H1 (cell line): ENCODE measurements around the gene ASGR2. TPM values are rescaled to one million over a fixed set of nuclear protein-coding genes. Genes with fewer than 3 reads are reported as not detected.
"Not testable (repeated sequence)": the region's sequence is repeated elsewhere in the genome, so short reads cannot be mapped to it uniquely, and the experiment has no call there.

Experiments used
- CTCF ChIA-PET: fragments of 300-600 bp; sonication (Branson Sonifier 250); formaldehyde crosslinking; loops from one replicate; lab custom pipeline; 2021; ENCODE audit not compliant: partially characterized antibody; lab: Charles Lee
- POLR2A ChIA-PET: fragments of 300-600 bp; sonication (Branson Sonifier 250); formaldehyde crosslinking; loops from one replicate; lab custom pipeline; 2021; ENCODE audit warnings: inconsistent platforms; ENCODE audit not compliant: partially characterized antibody; lab: Charles Lee
- DNase-seq, 2 experiments: peaks; one replicate each; pipeline versions ENCODE4 v3.0.0 to v3.0.0-alpha.2; 2010 to 2022; ENCODE audit warnings: low spot score in 2 of 2, low read depth in 1 of 2, mixed read lengths in 1 of 2
- FAIRE-seq: peaks from 2 replicates; lab custom pipeline; 2011; peaks lifted over from hg19 to GRCh38; lab: Jason Lieb, UNC
- H2AFZ ChIP-seq: 2 replicates; pipeline ENCODE4 v1.8.1; 2012; ENCODE audit warnings: low read length, inconsistent platforms
- H2AK5ac ChIP-seq: 2 replicates; pipeline ENCODE4 v1.6.1; 2013; ENCODE audit warnings: low read depth, low read length
- H2BK120ac ChIP-seq: replicated peaks from 2 replicates; pipeline ENCODE3; 2013; ENCODE audit warnings: low read depth, low read length, inconsistent platforms
- H2BK12ac ChIP-seq: 2 replicates; pipeline ENCODE4 v1.6.1; 2013; ENCODE audit warnings: low read depth, low read length
- H2BK15ac ChIP-seq: 2 replicates; pipeline ENCODE4 v1.6.1; 2013; ENCODE audit warnings: low read length
- H2BK20ac ChIP-seq: 2 replicates; pipeline ENCODE4 v1.6.1; 2013; ENCODE audit warnings: low read length
- H2BK5ac ChIP-seq: 2 replicates; pipeline ENCODE4 v1.6.1; 2013; ENCODE audit warnings: low read depth, low read length
- H3K14ac ChIP-seq: 2 replicates; pipeline ENCODE4 v1.6.1; 2013; ENCODE audit warnings: inconsistent platforms; ENCODE audit not compliant: insufficient read length
- H3K18ac ChIP-seq: 2 replicates; pipeline ENCODE4 v1.6.1; 2013; ENCODE audit warnings: low read length; ENCODE audit errors: extremely low read depth
- H3K23ac ChIP-seq: 2 replicates; pipeline ENCODE4 v1.6.1; 2013; ENCODE audit warnings: inconsistent platforms; ENCODE audit not compliant: insufficient read length
- H3K23me2 ChIP-seq: 2 replicates; pipeline ENCODE4 v1.6.1; 2013; ENCODE audit warnings: low read depth, low read length
- H3K27ac ChIP-seq: 2 replicates; pipeline ENCODE4 v1.6.1; 2011; ENCODE audit warnings: low read depth, low read length, inconsistent platforms
- H3K27me3 ChIP-seq, 4 experiments: replicated peaks in 1 of 4; 1 replicate in 1 of 4; 2 replicates in 3 of 4; pipeline versions ENCODE4 v1.6.1 to v1.8.1; 2011 to 2013; ENCODE audit warnings: low read length in 3 of 4, mild to moderate bottlenecking in 3 of 4, inconsistent platforms in 2 of 4, mixed read lengths in 2 of 4, moderate library complexity in 1 of 4; ENCODE audit not compliant: control insufficient read depth in 3 of 4, insufficient read depth in 3 of 4; ENCODE audit errors: extremely low read depth in 1 of 4
- H3K36me3 ChIP-seq, 4 experiments: 2 replicates each; pipeline versions ENCODE4 v1.6.1 to v1.8.1; 2011 to 2013; ENCODE audit warnings: mild to moderate bottlenecking in 4 of 4, low read length in 3 of 4, moderate library complexity in 2 of 4, control low read depth in 1 of 4, inconsistent platforms in 1 of 4; ENCODE audit not compliant: insufficient read depth in 4 of 4, control insufficient read depth in 2 of 4
- H3K4ac ChIP-seq: replicated peaks from 2 replicates; pipeline ENCODE3; 2013; ENCODE audit warnings: low read length, low read depth, mixed read lengths, inconsistent platforms; ENCODE audit not compliant: insufficient read length
- H3K4me1 ChIP-seq, 4 experiments: replicated peaks in 1 of 4; 1 replicate in 1 of 4; 2 replicates in 3 of 4; pipeline versions ENCODE4 v1.6.1 to v1.8.1; 2011 to 2013; ENCODE audit warnings: low read length in 3 of 4, inconsistent platforms in 2 of 4, mixed read lengths in 1 of 4; ENCODE audit not compliant: insufficient read depth in 4 of 4, control insufficient read depth in 3 of 4
- H3K4me2 ChIP-seq, 2 experiments: 2 replicates each; pipeline versions ENCODE4 v1.6.1 to v1.8.1; 2011 to 2013; ENCODE audit warnings: low read depth in 2 of 2, low read length in 2 of 2, control low read depth in 1 of 2, inconsistent platforms in 1 of 2, mild to moderate bottlenecking in 1 of 2; ENCODE audit not compliant: insufficient read depth in 1 of 2
- H3K4me3 ChIP-seq, 4 experiments: fragments of 200-600, 300-600 bp in 1 of 4; sonication (generic), shearing (Covaris generic), sonication (Bioruptor Twin) in 1 of 4; 2 replicates each; pipeline versions ENCODE4 v1.5.1 to v1.8.1; 2011 to 2016; ENCODE audit warnings: low read length in 4 of 4, low read depth in 3 of 4, control low read depth in 2 of 4, inconsistent platforms in 2 of 4, mild to moderate bottlenecking in 2 of 4, mixed read lengths in 1 of 4, moderate library complexity in 1 of 4; ENCODE audit not compliant: insufficient read depth in 2 of 4; ENCODE audit errors: extremely low read depth in 1 of 4
- H3K56ac ChIP-seq: replicated peaks from 2 replicates; pipeline ENCODE3; 2013; ENCODE audit warnings: low read depth, mild to moderate bottlenecking, mixed read lengths, low read length, inconsistent platforms; ENCODE audit not compliant: insufficient read length
- H3K79me1 ChIP-seq: 2 replicates; pipeline ENCODE4 v1.6.1; 2013; ENCODE audit warnings: low read depth, low read length, control low read depth
- H3K79me2 ChIP-seq, 2 experiments: 2 replicates each; pipeline versions ENCODE4 v1.6.1 to v1.8.1; 2012 to 2013; ENCODE audit warnings: low read length in 2 of 2, mild to moderate bottlenecking in 2 of 2, inconsistent platforms in 1 of 2; ENCODE audit not compliant: insufficient read depth in 2 of 2, control insufficient read depth in 1 of 2
- H3K9ac ChIP-seq, 4 experiments: replicated peaks in 1 of 4; 1 replicate in 1 of 4; 2 replicates in 3 of 4; pipeline versions ENCODE4 v1.6.1 to v1.8.1; 2011 to 2013; ENCODE audit warnings: low read depth in 3 of 4, low read length in 3 of 4, control low read depth in 2 of 4, mild to moderate bottlenecking in 2 of 4, moderate library complexity in 2 of 4, inconsistent platforms in 1 of 4; ENCODE audit errors: extremely low read depth in 1 of 4
- H3K9me3 ChIP-seq, 2 experiments: 2 replicates each; pipeline versions ENCODE4 v1.6.1 to v1.8.1; 2012 to 2013; ENCODE audit warnings: mild to moderate bottlenecking in 2 of 2, moderate library complexity in 2 of 2, control low read depth in 1 of 2, inconsistent platforms in 1 of 2, low read depth in 1 of 2, low read length in 1 of 2, mixed read lengths in 1 of 2; ENCODE audit not compliant: insufficient read depth in 2 of 2
- H4K20me1 ChIP-seq, 2 experiments: replicated peaks in 1 of 2; 2 replicates each; pipeline versions ENCODE3 to v1.8.1; 2011 to 2013; ENCODE audit warnings: inconsistent platforms in 2 of 2, low read length in 2 of 2, mild to moderate bottlenecking in 1 of 2; ENCODE audit not compliant: insufficient read depth in 2 of 2, control insufficient read depth in 1 of 2
- H4K5ac ChIP-seq: 2 replicates; pipeline ENCODE4 v1.6.1; 2013; ENCODE audit warnings: low read length, low read depth, mixed read lengths, inconsistent platforms; ENCODE audit not compliant: insufficient read length
- H4K8ac ChIP-seq: 2 replicates; pipeline ENCODE4 v1.8.0; 2013; ENCODE audit warnings: mild to moderate bottlenecking, moderate library complexity, low read length, inconsistent platforms; ENCODE audit not compliant: insufficient read depth; ENCODE audit errors: extremely low read depth
- H4K91ac ChIP-seq: replicated peaks from 2 replicates; pipeline ENCODE3; 2013; ENCODE audit warnings: low read length, mixed read lengths, inconsistent platforms; ENCODE audit not compliant: insufficient read length
- WGBS, 2 experiments: shearing (Covaris generic) in 1 of 2; methylation state at CpG; one replicate each; pipeline versions ENCODE4 v1.1.6 to v1.1.7; 2013 to 2015; ENCODE audit warnings: low lambda C conversion rate in 2 of 2, mixed read lengths in 2 of 2, inconsistent platforms in 1 of 2, low coverage in 1 of 2, missing lambda C conversion rate in 1 of 2; ENCODE audit not compliant: insufficient replicate concordance in 2 of 2, insufficient coverage in 1 of 2, insufficient read length in 1 of 2; ENCODE audit errors: extremely low coverage in 1 of 2, missing lambda C conversion rate in 1 of 2; 5-methylcytosine and 5-hydroxymethylcytosine counted together
- polyA plus RNA-seq, 7 experiments: library from polyadenylated mRNA; depleted of rRNA in 3 of 7; stranded (reverse) in 5 of 7; unstranded in 2 of 7; fragments of >200 nt in 5 of 7; fragments of 200-250 nt in 2 of 7; gene quantifications; 1 replicate in 5 of 7; 2 replicates in 1 of 7; 4 replicates in 1 of 7; pipeline versions ENCODE4 v1.2.1 to v1.2.3, GENCODE V29; 2011 to 2013; ENCODE audit warnings: missing spikeins in 2 of 7, mixed read lengths in 2 of 7
- total RNA-seq: library from RNA; stranded (reverse); fragmentation: NEBNext Ultra II Directional; extraction: Animal tissue kit (Norgen Biotek cat#: 25700); gene quantifications from 2 replicates; pipeline ENCODE4 v1.2.1, GENCODE V29; 2021

ASGR2 gene
- total and polyA plus RNA-seq, 2 of the 8 experiments (the other 6 are each of a cell fraction or from before 2014, with no cell fraction given), result 0.91 TPM; not detected in 1

DNA sequence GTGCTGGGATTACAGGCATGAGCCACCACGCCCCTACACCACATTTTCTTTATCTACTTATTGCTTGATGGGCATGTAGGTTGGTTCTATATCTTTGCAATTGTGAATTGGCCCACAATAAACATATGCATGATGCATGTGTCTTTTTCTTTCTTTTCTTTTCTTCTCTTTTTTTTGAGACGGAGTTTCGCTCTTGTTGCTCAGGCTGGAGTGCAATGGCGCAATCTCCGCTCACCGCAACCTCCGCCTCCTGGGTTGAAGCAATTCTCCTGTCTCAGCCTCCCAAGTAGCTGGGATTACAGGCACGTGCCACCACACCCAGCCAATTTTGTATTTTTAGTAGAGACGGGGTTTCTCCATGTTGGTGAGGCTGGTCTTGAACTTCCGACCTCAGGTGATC, 43.8 kb upstream of the ASGR2 start:
- H3K4me3 ChIP-seq, H2BK12ac ChIP-seq, H3K9me3 ChIP-seq, H2BK120ac ChIP-seq, H3K4me1 ChIP-seq, H3K27me3 ChIP-seq, H2AFZ ChIP-seq, H2AK5ac ChIP-seq, POLR2A ChIA-PET, H4K91ac ChIP-seq, H2BK15ac ChIP-seq, H3K14ac ChIP-seq, H3K36me3 ChIP-seq, H3K18ac ChIP-seq, H3K9ac ChIP-seq, H3K79me1 ChIP-seq, H2BK5ac ChIP-seq, DNase-seq, H4K8ac ChIP-seq, H3K27ac ChIP-seq, H3K79me2 ChIP-seq, FAIRE-seq, H3K56ac ChIP-seq, H3K4ac ChIP-seq, H3K23ac ChIP-seq, H3K23me2 ChIP-seq, H4K5ac ChIP-seq, H3K4me2 ChIP-seq, H4K20me1 ChIP-seq, H2BK20ac ChIP-seq: not testable (repeated sequence)
- WGBS, 2 experiments, result 85% methylated on average over 7 of the region's 10 CpGs; no CpG with 5 or more reads in 1 of the 2 experiments
- CTCF ChIA-PET, result interaction anchor here (0.7 to 1.3 kb wide), 3 partner anchors 15 to 22 kb away, joined by 3 to 9 read pairs (median 3); no protein-coding TSS in a partner anchor
